Activated naive CD4-positive, alpha-beta T cell treated with anti-CD3 and anti-CD28 coated beads, Interleukin-2, amount 50 U/mL, for 24 hours (primary cell): Measurements from ENCODE around the gene ROR1.

Experiments
- H3K27ac Mint-ChIP-seq: one replicate; pipeline ENCODE4 v1.8.0; 2021; ENCODE audit warnings: mild to moderate bottlenecking, mixed read lengths
- H3K27me3 Mint-ChIP-seq: one replicate; pipeline ENCODE4 v1.8.0; 2021; ENCODE audit warnings: mixed read lengths
- H3K36me3 Mint-ChIP-seq: one replicate; pipeline ENCODE4 v1.8.0; 2021; ENCODE audit warnings: mixed read lengths
- H3K4me1 Mint-ChIP-seq: one replicate; pipeline ENCODE4 v1.8.0; 2021; ENCODE audit warnings: mixed read lengths
- H3K4me3 Mint-ChIP-seq: one replicate; pipeline ENCODE4 v1.8.0; 2021; ENCODE audit warnings: mild to moderate bottlenecking, mixed read lengths
- H3K9me3 Mint-ChIP-seq: one replicate; pipeline ENCODE4 v1.8.0; 2021; ENCODE audit warnings: mixed read lengths

Gene ROR1

DNA sequence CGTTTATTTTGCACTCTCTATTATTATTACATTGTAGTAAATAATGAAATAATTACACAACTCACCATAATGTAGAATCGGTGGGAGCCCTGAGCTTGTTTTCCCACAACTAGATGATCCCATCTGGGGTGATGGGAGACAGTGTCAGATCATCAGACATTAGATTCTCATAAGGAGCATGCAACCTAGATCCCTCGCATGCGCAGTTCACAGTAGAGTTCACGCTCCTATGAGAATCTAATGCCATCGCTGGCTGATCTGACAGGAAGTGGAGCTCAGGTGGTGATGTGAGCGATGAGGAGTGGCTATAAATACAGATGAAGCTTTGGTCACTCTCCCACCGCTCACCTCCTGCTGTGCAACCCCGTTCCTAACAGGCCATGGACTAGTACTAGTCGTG is 112.1 kb downstream of the ROR1 start:
- Mint-ChIP-seq H3K4me3 (no peak overlapping the region), H3K36me3 (no peaks in the 10 kb centered on the region), H3K27ac (no peak overlapping the region), H3K9me3 (no peaks in the 10 kb centered on the region), H3K4me1 (no peaks in the 10 kb centered on the region), H3K27me3 (no peaks in the 10 kb centered on the region)

GRCh38 chr1:63886340-63886739 is 112.5 kb downstream of the ROR1 start:
- Mint-ChIP-seq H3K27ac (no peak overlapping the region), H3K9me3 (no peaks in the 10 kb centered on the region), H3K36me3 (no peaks in the 10 kb centered on the region)

DNA sequence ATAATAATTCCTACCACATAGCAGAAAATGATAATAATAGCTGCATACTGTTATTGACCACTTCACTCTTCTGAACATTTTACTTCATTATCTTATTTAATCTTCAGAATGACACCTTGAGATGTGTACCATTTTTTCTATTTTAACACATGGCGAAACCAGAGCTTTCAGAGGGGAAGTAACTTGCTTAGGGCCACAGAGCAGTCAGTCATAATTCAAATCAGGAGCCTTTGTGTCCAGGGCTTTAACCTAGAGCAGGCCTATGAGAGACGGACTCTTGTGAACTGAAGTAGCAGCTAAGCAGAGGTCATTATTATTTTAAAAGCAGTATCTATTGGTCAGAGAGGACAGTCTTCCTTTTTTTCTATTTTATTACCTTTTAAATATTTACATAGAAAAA is 114.0 kb downstream of the ROR1 start:
- H3K36me3 Mint-ChIP-seq, result no peaks in the 10 kb centered on the region
- no peak overlapping the region for H3K4me3 Mint-ChIP-seq
- no peaks in the 10 kb centered on the region for H3K4me1 Mint-ChIP-seq
- H3K27ac Mint-ChIP-seq, result no peak overlapping the region
- H3K27me3 Mint-ChIP-seq, result no peaks in the 10 kb centered on the region
- no peaks in the 10 kb centered on the region for H3K9me3 Mint-ChIP-seq

More at GRCh38 chr1:63886340-63886739, 112.5 kb downstream of the ROR1 start:
- no peaks in the 10 kb centered on the region for H3K4me1 Mint-ChIP-seq
- no peak overlapping the region for H3K4me3 Mint-ChIP-seq
- H3K27me3 Mint-ChIP-seq, result no peaks in the 10 kb centered on the region

DNA sequence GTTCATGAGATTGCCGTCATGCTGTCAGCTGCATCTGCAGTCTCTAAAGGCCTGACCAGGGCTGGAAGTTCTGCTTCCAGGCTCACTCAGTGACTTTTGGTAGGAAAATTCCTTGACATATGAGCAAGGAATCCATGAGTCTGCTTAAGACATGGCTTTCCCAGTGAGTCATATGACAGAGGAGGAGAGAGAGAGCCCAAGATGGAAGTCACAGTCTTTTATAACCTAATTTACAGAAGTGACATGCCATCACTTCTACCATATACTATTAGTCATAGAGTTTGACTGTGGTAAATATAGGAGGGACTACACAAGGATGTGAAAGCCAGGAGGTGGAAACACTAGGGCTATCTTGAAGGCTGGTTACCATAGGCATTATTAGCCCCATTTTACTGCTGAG is 115.2 kb downstream of the ROR1 start:
- no peaks in the 10 kb centered on the region for H3K36me3 Mint-ChIP-seq
- H3K27me3 Mint-ChIP-seq, result peaks cover 2% of the 10 kb centered on the region
- no peak overlapping the region for H3K27ac Mint-ChIP-seq
- no peaks in the 10 kb centered on the region for H3K4me1 Mint-ChIP-seq
- no peaks in the 10 kb centered on the region for H3K9me3 Mint-ChIP-seq
- H3K4me3 Mint-ChIP-seq, result no peak overlapping the region

DNA sequence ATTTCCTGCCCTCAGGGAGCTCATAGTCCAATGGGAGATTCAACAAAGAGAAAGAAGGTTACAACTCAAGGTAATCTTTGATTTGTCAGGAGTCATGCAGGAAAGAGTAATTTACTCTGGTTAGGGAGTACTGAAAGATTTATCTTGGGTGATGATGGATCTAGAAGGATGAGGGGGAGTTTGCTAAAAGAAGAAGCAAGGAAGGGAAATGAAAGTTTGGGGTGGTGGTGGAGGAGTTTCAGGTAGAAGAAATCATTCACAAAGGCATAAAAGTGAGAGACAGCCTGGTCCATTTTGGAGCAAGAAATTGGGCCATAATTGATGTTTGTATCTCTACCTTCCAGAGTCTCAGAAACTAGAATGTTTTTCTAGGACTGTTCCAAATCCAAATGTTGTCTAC is 116.7 kb downstream of the ROR1 start:
- Mint-ChIP-seq H3K27ac (no peak overlapping the region), H3K4me1 (no peaks in the 10 kb centered on the region)

GRCh38 chr1:63891060-63891690 is 117.4 kb downstream of the ROR1 start:
- no peak overlapping the region for H3K27ac Mint-ChIP-seq
- no peaks in the 10 kb centered on the region for H3K9me3 Mint-ChIP-seq
- peaks cover 8% of the 10 kb centered on the region for H3K27me3 Mint-ChIP-seq
- H3K4me1 Mint-ChIP-seq, result no peaks in the 10 kb centered on the region
- no peak overlapping the region for H3K4me3 Mint-ChIP-seq
- H3K36me3 Mint-ChIP-seq, result no peaks in the 10 kb centered on the region

More for the DNA sequence above, 116.7 kb downstream of the ROR1 start:
- no peak overlapping the region for H3K4me3 Mint-ChIP-seq
- no peaks in the 10 kb centered on the region for H3K9me3 Mint-ChIP-seq
- no peaks in the 10 kb centered on the region for H3K36me3 Mint-ChIP-seq
- H3K27me3 Mint-ChIP-seq, result peaks cover 7% of the 10 kb centered on the region

- Mint-ChIP-seq H3K4me1 (no peaks in the 10 kb centered on the region), H3K9me3 (no peaks in the 10 kb centered on the region), H3K4me3 (no peak overlapping the region), H3K36me3 (no peaks in the 10 kb centered on the region), H3K27me3 (peaks cover 9% of the 10 kb centered on the region), H3K27ac (no peak overlapping the region)
Observed at GRCh38 chr1:63892632-63893395, 119.0 kb downstream of the ROR1 start.

GRCh38 chr1:63893976-63894375 is 120.2 kb downstream of the ROR1 start:
- Mint-ChIP-seq H3K4me1 (no peaks in the 10 kb centered on the region), H3K27ac (no peak overlapping the region), H3K36me3 (no peaks in the 10 kb centered on the region), H3K9me3 (no peaks in the 10 kb centered on the region), H3K4me3 (no peak overlapping the region), H3K27me3 (peaks cover 10% of the 10 kb centered on the region)

- Mint-ChIP-seq H3K27ac (no peak overlapping the region), H3K36me3 (no peaks in the 10 kb centered on the region), H3K4me1 (no peaks in the 10 kb centered on the region), H3K27me3 (peaks cover 14% of the 10 kb centered on the region), H3K4me3 (no peak overlapping the region), H3K9me3 (no peaks in the 10 kb centered on the region)
Observed at GRCh38 chr1:63894627-63895265, 120.9 kb downstream of the ROR1 start.

GRCh38 chr1:63896755-63897154 is 122.9 kb downstream of the ROR1 start:
- H3K4me1 Mint-ChIP-seq, result no peaks in the 10 kb centered on the region
- no peak overlapping the region for H3K27ac Mint-ChIP-seq
- H3K9me3 Mint-ChIP-seq, result no peaks in the 10 kb centered on the region
- peaks cover 14% of the 10 kb centered on the region for H3K27me3 Mint-ChIP-seq
- no peak overlapping the region for H3K4me3 Mint-ChIP-seq
- no peaks in the 10 kb centered on the region for H3K36me3 Mint-ChIP-seq

DNA sequence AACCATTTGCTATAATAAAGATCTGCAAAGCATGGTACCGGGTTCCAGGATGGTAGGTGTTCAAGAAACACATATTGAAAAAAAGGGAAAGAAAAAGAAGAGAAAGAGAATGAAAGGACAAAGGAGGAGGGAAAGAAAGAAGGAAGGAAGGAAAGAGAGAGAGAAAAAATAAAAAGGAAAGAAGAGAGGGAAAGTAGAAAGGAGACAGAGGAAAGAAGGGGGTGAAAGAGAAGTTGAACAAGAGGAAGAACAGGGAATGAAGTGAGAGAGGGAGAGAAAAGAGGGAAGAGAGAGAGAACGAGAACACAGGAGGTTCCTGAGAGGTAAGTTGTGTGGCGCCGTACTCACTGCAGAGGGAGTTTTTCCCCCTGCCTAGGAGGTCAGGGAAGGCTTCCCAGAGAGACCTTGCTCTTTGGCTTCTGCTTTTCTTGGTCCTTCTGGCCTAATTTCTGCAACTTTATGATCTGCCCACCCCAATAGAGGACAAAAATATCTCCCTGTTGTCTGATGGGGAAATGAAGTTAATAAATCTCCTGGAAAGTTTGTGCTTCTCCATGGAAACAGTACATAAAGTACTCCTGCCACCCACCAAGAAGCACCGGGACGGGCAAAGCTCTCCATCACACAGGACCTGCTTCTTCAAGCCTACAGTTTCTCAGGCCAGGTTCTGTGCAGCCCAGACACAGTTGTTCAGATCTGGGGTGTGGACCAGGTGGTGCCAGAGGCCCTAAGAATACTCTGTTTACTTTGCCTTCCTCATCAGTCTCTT is 124.8 kb downstream of the ROR1 start:
- H3K4me1 Mint-ChIP-seq, result no peaks in the 10 kb centered on the region
- H3K27me3 Mint-ChIP-seq, result peaks cover 14% of the 10 kb centered on the region
- no peak overlapping the region for H3K27ac Mint-ChIP-seq
- no peaks in the 10 kb centered on the region for H3K36me3 Mint-ChIP-seq
- no peaks in the 10 kb centered on the region for H3K9me3 Mint-ChIP-seq
- H3K4me3 Mint-ChIP-seq, result no peak overlapping the region

DNA sequence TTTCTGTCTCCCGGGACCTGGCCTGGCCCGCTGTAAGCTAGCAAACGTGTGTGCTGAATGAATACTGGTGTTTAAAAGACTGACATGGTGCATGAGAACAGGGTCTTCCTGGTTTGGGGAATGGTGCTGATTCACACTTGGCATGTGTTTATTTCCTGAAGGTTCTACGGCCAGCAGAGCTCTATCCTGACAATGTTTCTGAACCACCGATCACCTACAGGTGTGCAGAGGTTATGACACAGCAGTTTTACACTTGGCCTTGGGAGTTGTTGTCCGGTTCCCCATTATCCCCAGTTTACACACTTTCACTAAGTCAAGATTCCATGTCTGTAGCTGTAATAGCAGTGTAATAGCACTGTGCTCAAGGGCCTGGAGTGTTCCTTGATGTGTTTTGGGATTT is 127.3 kb downstream of the ROR1 start:
- no peaks in the 10 kb centered on the region for H3K9me3 Mint-ChIP-seq
- no peak overlapping the region for H3K4me3 Mint-ChIP-seq
- H3K27ac Mint-ChIP-seq, result no peak overlapping the region
- H3K4me1 Mint-ChIP-seq, result no peaks in the 10 kb centered on the region
- H3K27me3 Mint-ChIP-seq, result peaks cover 6% of the 10 kb centered on the region
- H3K36me3 Mint-ChIP-seq, result no peaks in the 10 kb centered on the region

- Mint-ChIP-seq H3K27me3 (peaks cover 4% of the 10 kb centered on the region), H3K27ac (no peak overlapping the region), H3K36me3 (no peaks in the 10 kb centered on the region), H3K9me3 (no peaks in the 10 kb centered on the region), H3K4me3 (no peak overlapping the region), H3K4me1 (no peaks in the 10 kb centered on the region)
Observed at GRCh38 chr1:63902844-63903589, 129.2 kb downstream of the ROR1 start.

DNA sequence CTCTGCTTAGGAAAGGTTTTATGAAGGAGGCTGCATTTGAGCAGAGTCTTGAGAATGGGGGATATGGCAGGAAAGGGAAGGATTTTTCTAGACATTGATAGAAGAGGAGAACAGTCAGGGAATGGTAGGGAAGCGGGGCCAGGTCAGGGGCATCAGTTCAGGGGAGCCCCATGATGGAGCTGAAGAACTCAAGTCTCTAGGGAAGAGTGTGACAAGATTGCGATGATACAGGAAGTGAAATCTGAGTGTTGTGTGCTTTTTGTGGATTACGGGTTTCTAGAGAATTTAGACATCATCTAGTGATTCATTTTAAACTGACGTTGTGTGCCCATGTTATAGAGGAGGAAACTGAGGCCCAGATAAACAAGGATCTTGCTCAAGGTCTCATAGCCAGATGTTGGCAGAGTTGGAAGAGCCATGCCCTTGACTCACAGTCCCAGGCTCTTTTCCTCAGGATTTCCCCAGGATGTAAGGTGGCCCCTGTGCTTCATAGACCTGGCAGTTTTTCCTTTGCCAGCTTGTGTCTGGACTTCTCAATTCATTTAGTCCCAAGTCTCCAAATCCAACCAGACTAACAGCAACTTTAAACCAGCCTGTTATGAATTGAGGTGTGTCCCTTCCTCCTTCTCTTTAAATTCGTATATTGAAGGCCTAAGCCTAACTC is 130.3 kb downstream of the ROR1 start:
- Mint-ChIP-seq H3K36me3 (no peaks in the 10 kb centered on the region), H3K27me3 (peaks cover 4% of the 10 kb centered on the region), H3K4me3 (no peak overlapping the region), H3K9me3 (no peaks in the 10 kb centered on the region), H3K27ac (no peak overlapping the region), H3K4me1 (no peaks in the 10 kb centered on the region)

DNA sequence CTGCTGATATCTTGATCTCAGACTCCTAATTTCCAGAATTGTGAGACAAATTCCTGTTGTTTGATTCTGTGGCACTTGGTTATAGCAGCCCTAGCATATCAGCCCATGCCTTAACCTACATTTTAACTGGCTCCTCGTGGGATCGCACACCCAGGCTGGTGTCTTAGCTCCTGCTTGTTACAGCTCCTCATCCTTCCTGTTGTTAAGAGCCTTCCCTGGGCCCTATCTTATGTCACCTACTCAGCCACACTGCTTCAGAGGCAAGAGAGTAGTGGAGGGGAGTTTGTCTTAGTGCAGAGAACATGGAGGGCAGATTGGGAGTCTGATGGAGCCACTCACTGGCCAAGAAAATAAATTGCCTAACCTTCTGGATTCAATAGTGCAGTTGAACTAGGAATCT is 131.0 kb downstream of the ROR1 start:
- H3K4me3 Mint-ChIP-seq, result no peak overlapping the region
- H3K36me3 Mint-ChIP-seq, result no peaks in the 10 kb centered on the region
- H3K9me3 Mint-ChIP-seq, result no peaks in the 10 kb centered on the region
- no peaks in the 10 kb centered on the region for H3K27me3 Mint-ChIP-seq
- no peaks in the 10 kb centered on the region for H3K4me1 Mint-ChIP-seq
- no peak overlapping the region for H3K27ac Mint-ChIP-seq
